Body of pancreas (tissue), 4 donors: Measurements from ENCODE around the gene CMAS. TPM values are rescaled to one million over a fixed set of nuclear protein-coding genes. Genes with fewer than 3 reads are reported as not detected.

Source experiments
- ATAC-seq: fragments of 150-250 bp; one replicate; pipeline ENCODE4 v1.9.1; 2016
- DNase-seq, 4 donors: peaks; one replicate each; pipeline ENCODE4 v3.0.0-alpha.2; 2019
- H3K27ac ChIP-seq, 4 donors: fragments of 200-600 bp; sonication (generic); 1 replicate in 3 of 4; 2 replicates in 1 of 4; pipeline versions ENCODE4 v1.5.1 to v1.6.1; 2016 to 2019; ENCODE audit warnings: mild to moderate bottlenecking in 1 of 4, mixed read lengths in 1 of 4, moderate library complexity in 1 of 4
- H3K27me3 ChIP-seq, 2 donors: fragments of 200-600 bp; sonication (generic); one replicate each; pipeline ENCODE4 v1.6.0; 2016; ENCODE audit warnings: mild to moderate bottlenecking in 1 of 2
- H3K36me3 ChIP-seq, 2 donors: fragments of 200-600 bp; sonication (generic); replicated peaks in 1 of 2; 2 replicates each; pipeline ENCODE4 v1.5.1; 2016; ENCODE audit warnings: low read depth in 2 of 2; ENCODE audit not compliant: insufficient read depth in 1 of 2
- H3K4me1 ChIP-seq: fragments of 200-600 bp; sonication (generic); one replicate; pipeline ENCODE4 v1.6.0; 2016
- H3K4me3 ChIP-seq, 2 donors: fragments of 200-600 bp; sonication (generic); 1 replicate in 1 of 2; 2 replicates in 1 of 2; pipeline ENCODE4 v1.5.1; 2016 to 2019
- H3K9me3 ChIP-seq, 3 donors: fragments of 200-600 bp; sonication (generic); 1 replicate in 2 of 3; 2 replicates in 1 of 3; pipeline ENCODE4 v1.5.1; 2016
- POLR2A ChIP-seq, 3 donors: fragments of 450-650 bp; IDR thresholded peaks; one replicate each; pipeline ENCODE4 v1.6.1; 2016; ENCODE audit warnings: antibody characterized with exemption in 3 of 3, mild to moderate bottlenecking in 2 of 3
- WGBS, 2 donors: methylation state at CpG; one replicate each; pipeline ENCODE4 v1.1.5; 2017; 5-methylcytosine and 5-hydroxymethylcytosine counted together
- intact Hi-C: fragments of 100-400 bp; cut with DNase I; formaldehyde crosslinking; loops from one replicate; pipeline ENCODE4 v1.15.1; 2023
- total RNA-seq, 2 donors: library from RNA; depleted of rRNA; stranded (reverse); fragments of >200 nt; gene quantifications; one replicate each; pipeline ENCODE4 v1.1.0, GENCODE V29; 2016
- TF ChIP-seq, protein P1 (sequence below), 7 experiments: fragments of 450-650 bp in 4 of 7; fragments of 200-600 bp in 3 of 7; sonication (generic) in 3 of 7; IDR thresholded peaks; one replicate each; pipeline ENCODE4 v1.5.1; 2016 to 2019; ENCODE audit warnings: antibody characterized with exemption in 7 of 7

The CMAS gene
- total RNA-seq, 2 donors from 2014 or later: 10.9 to 20.8 TPM

- WGBS, 2 donors: 57 to 65% methylated on average over 2 of the region's 2 CpGs
- no peaks in the 10 kb centered on the region for H3K9me3 ChIP-seq
- H3K27me3 ChIP-seq: no peaks in the 10 kb centered on the region
- intact Hi-C loops: no loop called here
- ATAC-seq: no peak
- H3K4me1 ChIP-seq: peaks cover 2% of the 10 kb centered on the region
- no peak for DNase-seq
- H3K36me3 ChIP-seq: no peaks in the 10 kb centered on the region
- H3K27ac ChIP-seq: no peak overlapping the region
- no peak overlapping the region for H3K4me3 ChIP-seq
- TF ChIP-seq POLR2A (IDR thresholded peaks at IDR 0.05): no peak
- TF ChIP-seq, protein P1, sequence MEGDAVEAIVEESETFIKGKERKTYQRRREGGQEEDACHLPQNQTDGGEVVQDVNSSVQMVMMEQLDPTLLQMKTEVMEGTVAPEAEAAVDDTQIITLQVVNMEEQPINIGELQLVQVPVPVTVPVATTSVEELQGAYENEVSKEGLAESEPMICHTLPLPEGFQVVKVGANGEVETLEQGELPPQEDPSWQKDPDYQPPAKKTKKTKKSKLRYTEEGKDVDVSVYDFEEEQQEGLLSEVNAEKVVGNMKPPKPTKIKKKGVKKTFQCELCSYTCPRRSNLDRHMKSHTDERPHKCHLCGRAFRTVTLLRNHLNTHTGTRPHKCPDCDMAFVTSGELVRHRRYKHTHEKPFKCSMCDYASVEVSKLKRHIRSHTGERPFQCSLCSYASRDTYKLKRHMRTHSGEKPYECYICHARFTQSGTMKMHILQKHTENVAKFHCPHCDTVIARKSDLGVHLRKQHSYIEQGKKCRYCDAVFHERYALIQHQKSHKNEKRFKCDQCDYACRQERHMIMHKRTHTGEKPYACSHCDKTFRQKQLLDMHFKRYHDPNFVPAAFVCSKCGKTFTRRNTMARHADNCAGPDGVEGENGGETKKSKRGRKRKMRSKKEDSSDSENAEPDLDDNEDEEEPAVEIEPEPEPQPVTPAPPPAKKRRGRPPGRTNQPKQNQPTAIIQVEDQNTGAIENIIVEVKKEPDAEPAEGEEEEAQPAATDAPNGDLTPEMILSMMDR (IDR thresholded peaks at IDR 0.05): no peak
Measured at GRCh38 chr12:22029491-22029890, 16.5 kb upstream of the CMAS start.

DNA sequence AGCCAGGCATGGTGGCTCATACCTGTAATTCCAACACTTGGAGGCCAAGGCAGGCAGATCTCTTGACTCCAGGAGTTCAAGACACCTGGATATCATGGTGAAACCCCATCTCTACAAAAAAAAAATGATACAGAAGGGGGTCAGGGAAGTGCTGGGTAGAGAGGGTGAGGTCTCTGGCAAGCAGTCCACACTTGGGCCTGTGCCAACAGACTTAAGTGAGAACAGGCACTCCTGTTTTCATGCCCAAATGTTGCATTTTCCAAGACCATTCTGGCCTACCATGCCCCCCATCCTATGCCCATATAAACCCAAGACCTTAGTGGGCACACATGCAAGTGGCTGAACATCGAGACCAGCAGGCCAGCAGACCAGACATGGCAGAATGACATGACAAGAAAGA, 16.0 kb upstream of the CMAS start:
- TF ChIP-seq, protein P1 (IDR thresholded peaks at IDR 0.05): no peak
- TF ChIP-seq POLR2A (IDR thresholded peaks at IDR 0.05): no peak
- DNase-seq (peak in 2 of 4 donors; percentile 31 to 60), ATAC-seq (no peak)
- no peaks in the 10 kb centered on the region for H3K36me3 ChIP-seq
- H3K27ac ChIP-seq: no peak overlapping the region
- no peaks in the 10 kb centered on the region for H3K27me3 ChIP-seq
- intact Hi-C loops: no loop called here
- peaks cover 7% of the 10 kb centered on the region for H3K4me1 ChIP-seq
- no peaks in the 10 kb centered on the region for H3K9me3 ChIP-seq
- WGBS, 2 donors: 100% methylated on average over 1 of the region's 1 CpG
- no peak overlapping the region for H3K4me3 ChIP-seq

DNA sequence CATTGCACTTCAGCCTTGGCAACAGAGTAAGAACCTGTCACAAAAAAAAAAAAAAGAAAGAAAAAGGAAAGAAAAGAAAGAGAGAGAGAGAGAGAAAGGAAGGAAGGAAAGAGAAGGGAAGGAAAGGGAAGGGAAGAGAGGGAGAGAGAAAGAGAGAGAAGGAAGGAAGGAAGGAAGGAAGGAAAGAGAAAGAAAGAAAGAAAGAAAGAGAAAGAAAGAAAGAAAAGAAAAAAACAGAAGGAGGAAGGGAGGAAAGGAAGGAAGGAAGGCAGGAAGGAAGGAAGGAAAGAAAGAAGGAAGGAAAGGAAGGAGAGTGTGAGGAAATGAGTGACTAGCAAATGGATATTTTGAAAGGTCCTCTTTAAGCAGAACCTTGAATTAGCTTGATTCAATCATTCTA, 13.3 kb upstream of the CMAS start:
- intact Hi-C loops: no loop called here
- peaks cover 12% of the 10 kb centered on the region for H3K4me1 ChIP-seq
- no peaks in the 10 kb centered on the region for H3K9me3 ChIP-seq
- no peaks in the 10 kb centered on the region for H3K36me3 ChIP-seq
- TF ChIP-seq, protein P1 (IDR thresholded peaks at IDR 0.05): no peak
- TF ChIP-seq POLR2A (IDR thresholded peaks at IDR 0.05): no peak
- no peak overlapping the region for H3K27ac ChIP-seq
- no peak overlapping the region for H3K4me3 ChIP-seq
- DNase-seq (no peak), ATAC-seq (no peak)
- H3K27me3 ChIP-seq: no peaks in the 10 kb centered on the region

DNA sequence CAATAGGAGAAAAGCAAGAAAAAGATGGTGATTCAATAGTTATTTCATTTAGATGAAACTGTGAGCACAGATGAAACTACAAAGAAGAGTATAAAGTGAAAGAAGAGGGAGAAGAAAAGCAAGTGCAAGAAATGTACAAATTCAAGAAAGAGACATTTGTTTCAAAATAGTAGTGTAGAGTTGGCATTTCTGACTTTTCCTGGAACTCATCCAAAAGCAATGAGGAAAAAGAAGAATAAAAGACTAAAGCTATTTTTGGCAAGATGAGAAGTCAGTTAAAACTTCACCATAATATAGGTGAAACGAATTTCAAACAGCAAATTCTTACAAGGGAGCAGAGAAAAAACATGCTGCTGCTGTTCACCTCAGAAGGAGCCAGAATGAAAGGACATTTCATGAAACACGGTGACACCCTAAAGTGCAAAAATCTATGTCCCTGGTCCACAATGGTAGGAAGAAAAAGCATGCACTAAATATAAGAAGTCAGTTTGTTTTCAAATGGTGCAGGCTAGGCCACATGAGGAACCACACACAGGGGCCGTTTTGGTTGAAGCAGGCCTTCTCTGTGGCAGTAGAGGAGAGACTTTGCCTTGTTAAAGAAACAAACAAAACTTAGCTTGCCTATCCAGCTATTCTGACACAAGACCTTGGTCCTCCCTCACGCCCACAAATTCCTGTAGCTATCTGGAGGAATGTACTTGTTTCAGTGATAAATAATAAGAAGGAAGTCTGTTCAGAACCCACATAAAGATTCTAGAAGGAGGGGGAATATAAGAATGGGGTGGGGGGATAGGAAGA, 11.1 kb upstream of the CMAS start:
- Histone ChIP-seq H3K4me3 (no peak overlapping the region), H3K27ac (peak overlapping the region in 3 of 4 donors; percentile 47 to 68 (median 54)), H3K36me3 (no peaks in the 10 kb centered on the region), H3K4me1 (peaks cover 12% of the 10 kb centered on the region), H3K9me3 (no peaks in the 10 kb centered on the region), H3K27me3 (no peaks in the 10 kb centered on the region)
- WGBS, 2 donors: 7 to 15% methylated on average over 4 of the region's 4 CpGs
- intact Hi-C loops: no loop called here
- peak in 1 of 4 donors; percentile 24 for DNase-seq
- peak; percentile 56 for ATAC-seq
- TF ChIP-seq, protein P1 (IDR thresholded peaks at IDR 0.05): no peak
- no peak for TF ChIP-seq POLR2A (IDR thresholded peaks at IDR 0.05)

GRCh38 chr12:22037947-22038346, 8.1 kb upstream of the CMAS start:
- no peaks in the 10 kb centered on the region for H3K27me3 ChIP-seq
- WGBS, 2 donors: 62 to 65% methylated on average over 3 of the region's 3 CpGs
- no peak overlapping the region for H3K4me3 ChIP-seq
- no peak overlapping the region for H3K27ac ChIP-seq
- no peaks in the 10 kb centered on the region for H3K9me3 ChIP-seq
- no peak for ATAC-seq
- no peak for DNase-seq
- TF ChIP-seq, protein P1 (IDR thresholded peaks at IDR 0.05): no peak
- no peak for TF ChIP-seq POLR2A (IDR thresholded peaks at IDR 0.05)
- H3K36me3 ChIP-seq: no peaks in the 10 kb centered on the region
- H3K4me1 ChIP-seq: peaks cover 15% of the 10 kb centered on the region
- intact Hi-C loops: no loop called here
